GM19328 (cell line): ENCODE results near the gene CASK.
"Not testable (repeated sequence)": the region's sequence is repeated elsewhere in the genome, so short reads cannot be mapped to it uniquely, and the experiment has no call there.

Experiments
- ATAC-seq: cut with Tn5 transposase; IDR thresholded peaks from one replicate; pipeline ENCODE4 v1.9.1; 2021; ENCODE audit warnings: mild to moderate bottlenecking, moderate library complexity; ENCODE audit not compliant: unreplicated experiment

Gene CASK

DNA sequence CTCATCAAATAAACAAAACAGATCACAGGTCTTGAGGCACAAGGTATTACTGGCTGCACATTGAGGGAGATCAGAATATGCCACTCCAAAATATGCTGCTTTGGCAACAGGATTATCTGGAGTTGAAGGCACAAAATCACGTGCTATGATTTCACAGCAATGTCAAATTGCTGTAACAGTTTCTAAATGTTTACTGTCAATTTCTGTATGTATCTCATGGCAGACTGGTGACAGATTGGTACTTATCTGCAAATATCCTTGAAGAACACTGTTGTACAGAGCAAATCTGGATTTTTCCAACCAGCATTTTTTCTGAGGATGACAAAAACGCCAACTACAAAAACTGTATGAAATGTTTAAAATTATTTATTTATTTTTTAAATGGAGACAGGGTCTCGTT, 172.6 kb downstream of the CASK start:
- ATAC-seq, result no peak

DNA sequence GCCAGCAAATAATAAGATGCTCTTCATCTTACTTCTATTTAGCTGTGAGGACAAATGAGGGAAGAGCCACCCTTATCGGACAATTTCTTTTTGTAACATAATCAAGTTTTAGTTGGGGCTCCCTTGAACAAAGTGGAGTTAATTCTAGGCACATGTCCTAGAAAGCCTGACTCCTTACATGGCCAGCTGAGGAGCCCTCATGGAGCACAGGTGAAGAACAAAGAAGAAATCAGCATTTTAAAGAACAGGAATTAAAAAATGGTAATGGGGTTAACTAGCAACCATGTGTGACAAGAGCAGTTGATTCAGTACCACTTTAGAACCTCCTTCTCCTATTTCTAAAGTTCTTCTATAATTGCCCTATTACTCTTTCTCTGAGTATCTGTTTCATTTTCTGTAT, 183.5 kb downstream of the CASK start:
- ATAC-seq, result no peak

- no peak for ATAC-seq
Observed at GRCh38 chrX:41737065-41737464, 186.3 kb downstream of the CASK start.

GRCh38 chrX:41734530-41734929, 188.8 kb downstream of the CASK start:
- no peak for ATAC-seq

- peak; percentile 97 for ATAC-seq
Observed at GRCh38 chrX:41733939-41734338, 189.4 kb downstream of the CASK start.

GRCh38 chrX:41732260-41732659, 191.1 kb downstream of the CASK start:
- no peak for ATAC-seq

DNA sequence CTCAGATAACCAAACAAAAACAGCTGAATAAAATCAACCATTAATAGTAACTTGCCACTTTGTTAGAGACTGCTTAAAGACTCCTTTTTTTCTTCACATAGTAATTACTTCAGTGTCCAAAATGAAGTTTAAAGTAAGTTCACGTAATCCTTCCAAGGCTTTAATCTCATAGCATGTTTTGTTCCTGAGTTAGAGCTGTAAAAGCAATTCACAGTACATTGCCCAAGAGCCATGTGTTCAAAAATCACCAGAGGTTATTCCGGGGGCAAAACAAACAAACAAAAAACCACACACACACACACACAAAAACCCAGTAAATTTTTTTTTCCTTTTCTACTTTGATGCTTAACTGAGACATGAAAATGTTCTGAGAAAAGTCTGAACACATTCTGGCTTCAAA, 193.3 kb downstream of the CASK start:
- ATAC-seq, result no peak

DNA sequence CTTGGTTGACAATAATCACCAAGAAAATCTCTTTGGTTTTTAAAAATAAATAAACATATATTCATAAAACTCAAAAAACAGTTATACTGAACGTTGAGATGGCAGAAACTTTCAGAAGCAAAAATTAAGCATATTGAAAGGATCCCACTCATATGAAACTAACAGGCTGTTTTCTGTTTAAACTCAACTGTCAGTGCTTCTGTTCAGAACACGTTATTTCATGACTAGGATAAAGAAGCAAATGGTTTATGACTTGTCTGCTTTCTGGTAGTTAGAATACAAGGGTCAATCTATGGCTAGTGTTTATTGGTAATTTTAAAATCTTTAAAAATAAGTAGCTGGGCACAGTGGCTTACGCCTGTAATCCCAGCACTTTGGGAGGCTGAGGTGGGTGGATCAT, 195.2 kb downstream of the CASK start:
- no peak for ATAC-seq

DNA sequence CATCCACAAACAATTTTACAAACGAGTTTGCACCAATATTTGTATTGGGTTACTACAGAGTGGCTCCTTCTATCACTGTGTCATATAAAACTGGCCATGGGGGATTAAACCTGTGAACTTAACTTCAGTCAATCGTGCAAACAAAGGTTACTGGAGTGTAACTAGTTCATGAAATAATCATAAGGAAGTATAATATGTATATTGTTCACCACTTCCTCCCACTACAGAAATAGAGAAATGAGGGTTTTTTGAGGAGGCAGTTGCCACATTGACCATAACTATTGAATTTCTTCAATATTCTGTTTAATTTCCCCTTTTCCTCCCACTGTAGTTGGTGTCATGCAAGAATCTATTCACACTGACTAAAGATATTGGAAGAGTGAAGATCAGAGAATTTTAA, 199.5 kb downstream of the CASK start, which contains the start of gene GPR82:
TSS of gene GPR82 (plus strand) at position 356 of the 400 bp plus-strand sequence. CDS start 2,846 bp downstream, outside the sequence.
- no peak for ATAC-seq

DNA sequence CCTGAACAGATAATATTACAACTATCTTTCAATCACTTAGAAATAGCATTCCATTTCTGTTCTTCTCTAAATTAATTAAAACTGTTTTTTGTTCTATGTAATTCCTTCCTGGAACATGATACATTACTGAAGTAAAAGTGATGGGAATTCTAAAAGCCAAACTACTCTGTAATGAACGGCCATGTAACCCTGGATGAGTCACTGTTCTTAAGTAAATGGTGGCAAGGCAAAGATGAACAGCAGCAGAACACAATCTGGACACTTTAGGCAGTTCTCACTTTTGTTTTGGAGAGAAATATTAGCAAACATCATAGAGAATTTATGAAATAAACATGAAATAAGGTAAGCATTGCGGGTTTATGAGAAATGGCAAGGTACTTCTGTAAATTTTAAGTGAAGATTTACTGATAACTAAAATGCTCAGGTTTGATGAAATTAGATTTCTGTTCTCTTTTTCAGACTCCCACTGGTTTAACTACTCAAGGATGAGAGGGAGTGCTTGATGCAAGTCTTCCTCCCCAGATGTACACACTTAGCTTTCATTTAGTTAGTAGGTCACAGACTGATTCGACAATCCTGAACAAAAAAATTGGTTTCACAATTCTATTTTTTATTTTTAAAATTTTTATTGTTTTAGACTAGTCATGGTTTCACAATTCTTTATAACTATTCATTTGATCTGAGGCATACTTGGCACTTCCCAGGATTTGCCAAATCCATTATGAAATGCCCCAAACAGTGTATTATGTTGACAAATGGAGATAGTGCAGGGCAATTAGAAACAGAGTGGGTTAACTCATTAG, 200.3 kb downstream of the CASK start:
- ATAC-seq, result no peak

- ATAC-seq, result no peak
Observed at GRCh38 chrX:41722214-41722613, 201.1 kb downstream of the CASK start.

DNA sequence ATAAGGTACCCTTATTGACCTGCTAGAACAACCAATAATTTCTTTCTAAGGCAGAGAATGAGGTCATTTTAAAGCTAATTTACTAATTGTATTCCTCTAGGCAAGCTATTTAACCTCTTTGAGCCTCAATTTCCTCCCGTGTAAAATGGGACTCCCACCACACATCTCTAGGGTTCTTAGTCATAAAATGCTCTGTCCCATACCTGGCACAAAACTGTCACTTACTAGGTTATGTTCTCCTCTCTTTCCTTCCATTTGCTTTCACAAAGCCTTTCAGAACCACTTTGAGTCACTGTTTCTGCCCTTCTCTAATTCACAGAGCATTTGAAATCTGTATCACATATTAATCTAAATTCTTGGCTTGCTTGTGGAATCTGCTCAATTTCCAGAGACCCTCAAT, 201.8 kb downstream of the CASK start:
- no peak for ATAC-seq

GRCh38 chrX:41720125-41720779, 203.1 kb downstream of the CASK start:
- peak; percentile 79 for ATAC-seq

DNA sequence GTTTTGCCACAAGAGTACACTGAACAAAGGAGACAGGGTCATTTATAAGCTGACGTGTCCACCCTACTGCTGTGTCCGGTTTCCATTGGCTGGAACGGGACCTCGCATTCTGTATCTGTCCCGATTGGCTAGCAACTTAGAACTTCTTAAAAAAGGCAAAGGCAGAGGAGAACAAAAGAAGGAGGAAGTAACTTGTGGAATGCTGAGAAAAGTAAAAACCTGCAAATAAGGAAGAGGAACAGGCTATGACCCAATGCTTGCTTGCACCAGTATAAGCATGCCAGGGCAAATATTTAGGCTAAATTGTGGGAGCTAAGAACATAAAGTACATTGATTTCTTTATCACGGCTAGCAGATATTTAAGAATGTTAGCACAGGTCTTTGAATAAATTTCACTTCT, 203.7 kb downstream of the CASK start:
- not testable (repeated sequence) for ATAC-seq

DNA sequence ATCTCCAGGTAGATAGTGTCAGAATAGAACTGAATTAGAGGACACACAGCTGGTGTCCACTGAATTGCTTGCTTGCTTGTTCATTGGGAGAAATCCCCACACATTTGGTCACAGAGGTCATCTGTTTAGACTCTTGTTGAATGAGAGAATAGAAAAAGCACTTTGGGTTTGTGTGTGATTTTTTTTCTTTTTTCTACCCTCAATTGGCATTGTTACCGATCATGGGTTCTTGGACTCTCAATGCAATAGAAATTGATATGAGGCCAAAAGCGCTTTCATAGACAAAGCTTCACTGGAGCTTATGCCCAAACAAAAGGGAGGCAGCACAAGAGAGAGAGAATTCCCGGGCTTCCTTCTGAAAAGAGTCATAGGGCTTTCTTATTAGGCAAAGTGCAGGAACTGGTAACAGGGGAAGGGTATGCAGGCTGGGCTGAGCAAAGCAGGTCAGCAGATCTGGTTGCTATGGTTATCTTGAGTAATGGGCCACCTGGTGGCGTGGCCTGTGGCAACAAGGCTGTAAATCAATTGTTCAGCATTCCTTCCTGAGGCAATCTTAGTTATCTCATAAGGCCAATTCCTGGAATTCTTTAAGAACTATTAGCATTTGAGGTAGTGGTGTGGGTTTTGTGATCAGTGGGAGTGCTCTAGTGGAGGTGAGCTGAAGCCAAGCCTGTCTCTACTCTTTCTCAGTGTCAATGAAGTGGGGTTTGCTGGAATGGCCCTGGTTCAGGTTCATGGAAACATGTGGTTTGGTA, 204.7 kb downstream of the CASK start:
- no peak for ATAC-seq

DNA sequence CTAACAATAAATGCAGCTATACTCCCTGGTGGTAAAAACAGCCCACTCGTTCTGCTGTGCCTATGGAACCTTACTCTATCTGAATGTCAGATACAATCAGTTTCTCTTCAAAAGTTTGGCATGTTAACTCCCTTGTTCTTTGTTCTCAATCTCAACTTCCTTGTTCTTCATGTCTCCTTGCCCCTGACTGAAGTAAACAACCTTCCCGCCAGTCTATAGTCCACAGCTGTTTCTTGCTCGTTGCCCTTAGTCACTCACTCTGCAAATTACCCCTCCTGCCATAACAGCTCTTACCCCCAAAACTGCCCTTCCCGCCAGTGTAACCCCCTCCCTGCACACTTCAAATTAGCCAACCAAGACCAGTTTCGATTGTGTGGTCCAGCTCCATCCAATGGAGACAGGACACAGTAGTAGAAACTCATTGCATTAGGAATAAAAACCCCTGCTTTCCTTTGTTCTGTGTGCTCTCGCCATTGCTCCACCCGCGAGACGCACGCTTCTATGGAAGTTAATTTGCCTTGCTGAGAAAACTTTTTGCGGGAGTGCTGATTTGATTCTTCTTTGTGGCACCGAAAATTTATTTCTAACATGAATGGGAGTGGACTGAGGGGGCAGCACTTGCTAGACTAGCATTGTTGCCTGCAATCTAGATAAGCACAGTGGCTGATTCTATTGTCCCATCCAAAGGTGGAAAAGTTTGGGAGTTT, 206.4 kb downstream of the CASK start:
- ATAC-seq, result no peak

- ATAC-seq, result no peak
Observed at GRCh38 chrX:41716222-41716621, 207.1 kb downstream of the CASK start.

DNA sequence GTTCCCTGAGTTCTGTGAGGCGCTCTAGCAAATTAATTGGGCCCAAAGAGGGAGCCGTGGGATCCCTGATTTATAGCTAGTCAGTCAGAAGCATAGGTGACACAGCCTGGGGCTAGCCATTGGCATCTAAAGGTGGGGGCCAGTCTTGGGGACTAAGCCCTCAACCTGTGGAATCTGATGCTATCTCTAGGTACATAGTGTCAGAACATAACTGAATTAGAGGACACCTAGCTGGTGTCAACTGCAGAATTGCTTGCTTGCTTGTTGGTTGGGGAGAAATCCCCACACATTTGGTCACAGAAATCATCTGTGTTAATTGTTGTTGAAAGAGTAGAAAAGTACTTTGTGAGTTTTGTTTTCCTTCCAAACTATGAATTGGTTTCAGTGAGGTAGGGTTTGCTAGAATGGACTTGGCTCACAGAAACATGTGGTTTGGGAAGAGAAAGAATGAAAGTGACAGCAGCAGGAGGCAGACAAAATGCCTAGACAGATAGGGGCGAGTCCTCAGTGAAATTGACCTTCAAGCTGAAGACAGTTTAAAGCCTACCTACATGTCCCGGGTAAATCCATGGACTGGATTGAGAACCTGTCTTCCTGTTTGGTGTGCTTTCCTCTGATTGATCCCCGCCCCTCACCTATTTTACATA, 212.2 kb downstream of the CASK start:
- ATAC-seq, result no peak

DNA sequence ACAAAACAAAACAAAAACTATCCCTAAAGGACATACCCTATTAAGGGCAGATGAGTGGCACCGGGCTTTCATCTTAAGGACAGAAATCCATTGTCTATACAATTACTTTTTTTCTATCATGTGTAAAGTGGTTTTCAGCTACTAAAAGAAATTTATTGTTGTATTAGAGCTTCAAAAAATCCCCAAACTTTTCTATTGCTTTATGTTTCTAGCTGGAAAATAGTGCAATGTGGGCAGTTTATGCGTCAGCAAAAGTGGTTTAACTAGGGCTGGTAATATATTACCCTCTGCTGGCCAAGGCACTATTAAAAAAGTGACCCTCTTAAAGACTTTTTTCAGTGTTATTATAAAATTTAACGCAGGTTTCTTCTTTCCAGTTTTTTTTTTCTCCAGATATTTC, 214.9 kb downstream of the CASK start:
- no peak for ATAC-seq

GRCh38 chrX:41707218-41707617, 216.1 kb downstream of the CASK start:
- no peak for ATAC-seq
